OCI-LY3 (cell line): ENCODE measurements around the gene LMO1.

ENCODE experiments used
- H2AFZ ChIP-seq: fragments of 200-600, 300-600 bp; shearing (Covaris generic); 2 replicates; pipeline ENCODE4 v1.6.0; 2014; ENCODE audit warnings: antibody characterized with exemption, low read depth, low read length
- H3K27ac ChIP-seq: fragments of 200-600, 300-600 bp; sonication (generic); 2 replicates; pipeline ENCODE4 v1.5.1; 2014; ENCODE audit warnings: mild to moderate bottlenecking, low read length, moderate library complexity, mixed read lengths
- H3K27me3 ChIP-seq: fragments of 200-600, 300-600 bp; sonication (generic); 2 replicates; pipeline ENCODE4 v1.6.1; 2014; ENCODE audit warnings: low read depth, low read length, mixed read lengths
- H3K36me3 ChIP-seq: fragments of 200-600, 300-600 bp; sonication (generic); replicated peaks from 2 replicates; pipeline ENCODE3; 2014; ENCODE audit warnings: low read depth, low read length, mixed read lengths
- H3K4me1 ChIP-seq: fragments of 300-600, 200-600 bp; sonication (generic); 2 replicates; pipeline ENCODE4 v1.6.1; 2014; ENCODE audit warnings: low read length, mixed read lengths
- H3K4me2 ChIP-seq: fragments of 200-600, 300-600 bp; sonication (generic); 2 replicates; pipeline ENCODE4 v1.6.1; 2014; ENCODE audit warnings: low read length, mixed read lengths
- H3K4me3 ChIP-seq: fragments of 300-600, 200-600 bp; sonication (generic); 2 replicates; pipeline ENCODE4 v1.5.1; 2014; ENCODE audit warnings: antibody characterized with exemption, mild to moderate bottlenecking, low read length, moderate library complexity
- H3K79me2 ChIP-seq: fragments of 300-600, 200-600 bp; shearing (Covaris generic); 2 replicates; pipeline ENCODE4 v1.6.1; 2014; ENCODE audit warnings: mild to moderate bottlenecking, low read length, mixed read lengths
- H3K9ac ChIP-seq: fragments of 300-600, 200-600 bp; shearing (Covaris generic); 2 replicates; pipeline ENCODE4 v1.6.0; 2014; ENCODE audit warnings: mild to moderate bottlenecking, low read length, moderate library complexity
- H3K9me3 ChIP-seq: fragments of 200-600, 300-600 bp; shearing (Covaris generic); 2 replicates; pipeline ENCODE4 v1.6.1; 2014; ENCODE audit warnings: low read length, mixed read lengths; ENCODE audit not compliant: insufficient read depth
- H4K20me1 ChIP-seq: fragments of 200-600, 300-600 bp; sonication (generic); 2 replicates; pipeline ENCODE4 v1.6.1; 2016; ENCODE audit warnings: low read length, mixed read lengths; ENCODE audit not compliant: insufficient read depth
- CTCF ChIP-seq: fragments of 200-600, 300-600 bp; sonication (generic); IDR thresholded peaks from 2 replicates; pipeline ENCODE4 v1.5.1; 2014; ENCODE audit warnings: antibody characterized with exemption, low read length, low read depth
- EZH2phosphoT487 ChIP-seq: fragments of 200-600 bp; shearing (Covaris generic); IDR thresholded peaks from 2 replicates; pipeline ENCODE4 v1.6.1; 2018; ENCODE audit warnings: antibody characterized with exemption, mixed run types, low read depth

The LMO1 gene

GRCh38 chr11:8309862-8310261 is 46.2 kb upstream of the LMO1 start:
- Histone ChIP-seq H3K4me1 (no peaks in the 10 kb centered on the region), H3K9ac (no peak overlapping the region), H4K20me1 (no peaks in the 10 kb centered on the region), H3K4me3 (no peak overlapping the region), H3K27ac (no peak overlapping the region), H3K79me2 (no peaks in the 10 kb centered on the region), H3K9me3 (peaks cover 2% of the 10 kb centered on the region; the same call in 1 of the 2 replicates), H3K27me3 (no peaks in the 10 kb centered on the region), H3K4me2 (no peak overlapping the region), H2AFZ (no peak overlapping the region), H3K36me3 (no peaks in the 10 kb centered on the region)
- TF ChIP-seq EZH2phosphoT487 (no peak), CTCF (peak; percentile 50)

GRCh38 chr11:8309311-8309710 is 45.6 kb upstream of the LMO1 start:
- H3K27ac ChIP-seq = no peak overlapping the region

GRCh38 chr11:8307601-8308000 is 43.9 kb upstream of the LMO1 start:
- Histone ChIP-seq H3K4me1 (no peaks in the 10 kb centered on the region), H3K36me3 (no peaks in the 10 kb centered on the region), H4K20me1 (no peaks in the 10 kb centered on the region), H3K27me3 (no peaks in the 10 kb centered on the region), H3K4me3 (no peak overlapping the region), H2AFZ (no peak overlapping the region), H3K9me3 (peaks cover 6% of the 10 kb centered on the region; the same call in 1 of the 2 replicates), H3K27ac (no peak overlapping the region), H3K4me2 (no peak overlapping the region), H3K9ac (no peak overlapping the region), H3K79me2 (no peaks in the 10 kb centered on the region)
- TF ChIP-seq EZH2phosphoT487 (no peak), CTCF (no peak)

More at GRCh38 chr11:8309311-8309710, 45.6 kb upstream of the LMO1 start:
- no peaks in the 10 kb centered on the region for H3K27me3 ChIP-seq
- H3K36me3 ChIP-seq = no peaks in the 10 kb centered on the region
- no peaks in the 10 kb centered on the region for H3K4me1 ChIP-seq
- H3K9ac ChIP-seq = no peak overlapping the region
- no peak overlapping the region for H3K4me3 ChIP-seq
- H2AFZ ChIP-seq = no peak overlapping the region
- no peak overlapping the region for H3K4me2 ChIP-seq
- H3K9me3 ChIP-seq = peaks cover 6% of the 10 kb centered on the region; the same call in 1 of the 2 replicates
- TF ChIP-seq EZH2phosphoT487 (no peak), CTCF (no peak)
- H3K79me2 ChIP-seq = no peaks in the 10 kb centered on the region
- H4K20me1 ChIP-seq = no peaks in the 10 kb centered on the region

GRCh38 chr11:8301622-8302021 is 37.9 kb upstream of the LMO1 start:
- H3K27ac ChIP-seq = no peak overlapping the region
- H3K4me2 ChIP-seq = no peak overlapping the region
- no peaks in the 10 kb centered on the region for H3K79me2 ChIP-seq
- no peak overlapping the region for H3K4me3 ChIP-seq
- H3K27me3 ChIP-seq = no peaks in the 10 kb centered on the region
- H3K9ac ChIP-seq = no peak overlapping the region
- no peaks in the 10 kb centered on the region for H3K4me1 ChIP-seq
- H4K20me1 ChIP-seq = no peaks in the 10 kb centered on the region
- H3K9me3 ChIP-seq = peaks cover 6% of the 10 kb centered on the region; the same call in 1 of the 2 replicates
- H2AFZ ChIP-seq = no peak overlapping the region
- TF ChIP-seq EZH2phosphoT487 (no peak), CTCF (no peak)
- H3K36me3 ChIP-seq = no peaks in the 10 kb centered on the region
